Smooth muscle cell (in vitro differentiated cells): ENCODE results near the gene LRRFIP1. TPM values are rescaled to one million over a fixed set of nuclear protein-coding genes. Genes with fewer than 3 reads are reported as not detected.

Experiments used
- DNase-seq: peaks from one replicate; lab custom pipeline; 2025; ENCODE audit not compliant: unreplicated experiment; lab: John Stamatoyannopoulos, UW
- H2AFZ ChIP-seq: fragments of 200-600 bp; sonication (generic); 2 replicates; pipeline ENCODE4 v1.6.0; 2016; ENCODE audit warnings: antibody characterized with exemption, low read depth, mild to moderate bottlenecking
- H3F3A ChIP-seq: fragments of 200-600 bp; sonication (generic); 2 replicates; pipeline ENCODE4 v1.6.0; 2017; ENCODE audit warnings: antibody characterized with exemption, low read depth
- H3K27ac ChIP-seq: fragments of 200-600 bp; sonication (generic); 2 replicates; pipeline ENCODE4 v1.5.1; 2016; ENCODE audit warnings: low read depth, mild to moderate bottlenecking
- H3K27me3 ChIP-seq: fragments of 200-600 bp; sonication (generic); 2 replicates; pipeline ENCODE4 v1.6.1; 2016; ENCODE audit warnings: low read depth, mild to moderate bottlenecking
- H3K36me3 ChIP-seq: fragments of 200-600 bp; sonication (generic); 2 replicates; pipeline ENCODE4 v1.5.1; 2016; ENCODE audit warnings: low read depth
- H3K4me1 ChIP-seq: fragments of 200-600 bp; sonication (generic); 2 replicates; pipeline ENCODE4 v1.5.1; 2016; ENCODE audit warnings: low read depth
- H3K4me2 ChIP-seq: fragments of 200-600 bp; sonication (generic); 2 replicates; pipeline ENCODE4 v1.6.0; 2016; ENCODE audit warnings: mild to moderate bottlenecking
- H3K4me3 ChIP-seq: fragments of 200-600 bp; sonication (generic); 2 replicates; pipeline ENCODE4 v1.5.1; 2016; ENCODE audit warnings: mild to moderate bottlenecking
- H3K79me2 ChIP-seq: fragments of 200-600 bp; sonication (generic); 2 replicates; pipeline ENCODE4 v1.6.0; 2016; ENCODE audit warnings: low read depth, mild to moderate bottlenecking
- H3K9ac ChIP-seq: fragments of 200-600 bp; sonication (generic); 2 replicates; pipeline ENCODE4 v1.6.0; 2016; ENCODE audit warnings: low read depth
- H3K9me3 ChIP-seq: fragments of 200-600 bp; sonication (generic); replicated peaks from 2 replicates; pipeline ENCODE4 v1.5.1; 2016; ENCODE audit warnings: low read depth
- H4K20me1 ChIP-seq: fragments of 200-600 bp; sonication (generic); 2 replicates; pipeline ENCODE4 v1.6.0; 2016; ENCODE audit warnings: low read depth
- WGBS: methylation state at CpG from one replicate; pipeline ENCODE4 v1.1.7; 2016; ENCODE audit warnings: low lambda C conversion rate; 5-methylcytosine and 5-hydroxymethylcytosine counted together
- polyA plus RNA-seq: library from polyadenylated mRNA; unstranded; fragments of >200 nt; fragmentation: Nextera tagmentation; extraction: Ambion mirVana; gene quantifications from 2 replicates; pipeline ENCODE4 v1.2.1, GENCODE V29; 2016
- total RNA-seq: library from RNA; depleted of rRNA; stranded (reverse); fragments of >200 nt; gene quantifications from 2 replicates; pipeline ENCODE4 v1.2.3, GENCODE V29; 2014
- TF ChIP-seq, protein P1 (sequence below): fragments of 200-600 bp; sonication (generic); IDR thresholded peaks from 2 replicates; pipeline ENCODE4 v1.5.1; 2017; ENCODE audit warnings: borderline replicate concordance, mild to moderate bottlenecking, antibody characterized with exemption; ENCODE audit not compliant: insufficient read depth, poor library complexity, severe bottlenecking

Gene LRRFIP1
- total and polyA plus RNA-seq, 2 experiments from 2014 or later = 36.2 to 65.1 TPM

DNA sequence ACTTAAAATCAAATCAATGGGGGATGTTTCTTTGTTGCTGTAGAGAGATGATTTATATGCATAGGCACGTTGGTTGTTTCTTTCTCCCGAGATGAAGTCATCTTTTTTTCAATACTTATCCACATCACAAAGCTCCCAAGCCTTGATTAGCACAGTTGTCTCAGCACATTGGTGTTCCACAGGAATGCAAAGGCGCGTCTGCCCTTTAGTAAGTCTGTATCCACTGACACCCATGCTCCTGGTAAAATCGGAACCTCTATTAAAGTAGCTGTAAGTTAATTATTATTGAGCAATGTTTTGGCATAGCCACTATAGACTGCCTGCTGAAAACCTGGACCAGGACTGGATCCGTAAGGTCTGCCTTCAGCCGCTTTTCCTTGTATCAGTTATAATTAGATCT, 93.6 kb downstream of the LRRFIP1 start:
- DNase-seq = no peak
- peaks cover 42% of the 10 kb centered on the region for H4K20me1 ChIP-seq

DNA sequence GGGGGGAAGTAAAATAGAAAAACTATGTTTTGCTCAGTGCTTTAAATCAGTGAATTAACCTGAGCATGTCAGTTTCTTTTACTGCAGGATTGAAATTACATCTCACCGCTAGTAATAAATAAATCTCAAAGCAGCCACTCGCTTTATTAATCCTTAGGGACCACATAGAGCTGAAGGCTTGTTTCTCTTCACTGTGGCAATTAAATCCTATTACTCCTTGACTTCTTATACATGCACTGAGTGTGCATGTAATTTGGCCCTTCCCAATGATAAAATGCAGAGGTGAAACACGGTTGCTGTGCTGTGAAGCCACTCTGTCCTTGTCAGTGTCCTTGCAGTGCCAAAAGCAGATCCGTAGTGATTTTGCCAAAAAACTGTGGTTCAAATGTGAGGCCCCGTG, 94.1 kb downstream of the LRRFIP1 start:
- H3K36me3 ChIP-seq = no peaks in the 10 kb centered on the region
- H4K20me1 ChIP-seq = peaks cover 47% of the 10 kb centered on the region
- 92% methylated on average over 5 of the region's 5 CpGs for WGBS

More for the DNA sequence above, 93.6 kb downstream of the LRRFIP1 start:
- 58% methylated on average over 7 of the region's 7 CpGs for WGBS
- TF ChIP-seq, protein P1, sequence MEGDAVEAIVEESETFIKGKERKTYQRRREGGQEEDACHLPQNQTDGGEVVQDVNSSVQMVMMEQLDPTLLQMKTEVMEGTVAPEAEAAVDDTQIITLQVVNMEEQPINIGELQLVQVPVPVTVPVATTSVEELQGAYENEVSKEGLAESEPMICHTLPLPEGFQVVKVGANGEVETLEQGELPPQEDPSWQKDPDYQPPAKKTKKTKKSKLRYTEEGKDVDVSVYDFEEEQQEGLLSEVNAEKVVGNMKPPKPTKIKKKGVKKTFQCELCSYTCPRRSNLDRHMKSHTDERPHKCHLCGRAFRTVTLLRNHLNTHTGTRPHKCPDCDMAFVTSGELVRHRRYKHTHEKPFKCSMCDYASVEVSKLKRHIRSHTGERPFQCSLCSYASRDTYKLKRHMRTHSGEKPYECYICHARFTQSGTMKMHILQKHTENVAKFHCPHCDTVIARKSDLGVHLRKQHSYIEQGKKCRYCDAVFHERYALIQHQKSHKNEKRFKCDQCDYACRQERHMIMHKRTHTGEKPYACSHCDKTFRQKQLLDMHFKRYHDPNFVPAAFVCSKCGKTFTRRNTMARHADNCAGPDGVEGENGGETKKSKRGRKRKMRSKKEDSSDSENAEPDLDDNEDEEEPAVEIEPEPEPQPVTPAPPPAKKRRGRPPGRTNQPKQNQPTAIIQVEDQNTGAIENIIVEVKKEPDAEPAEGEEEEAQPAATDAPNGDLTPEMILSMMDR = no peak
- Histone ChIP-seq H3K79me2 (peaks cover 20% of the 10 kb centered on the region), H2AFZ (no peak overlapping the region), H3K9ac (no peak overlapping the region), H3K4me3 (no peak overlapping the region), H3K36me3 (no peaks in the 10 kb centered on the region), H3F3A (no peaks in the 10 kb centered on the region), H3K9me3 (no peaks in the 10 kb centered on the region), H3K4me1 (peaks cover 11% of the 10 kb centered on the region), H3K27me3 (no peaks in the 10 kb centered on the region), H3K4me2 (no peak overlapping the region), H3K27ac (peak overlapping the region; percentile 43)

DNA sequence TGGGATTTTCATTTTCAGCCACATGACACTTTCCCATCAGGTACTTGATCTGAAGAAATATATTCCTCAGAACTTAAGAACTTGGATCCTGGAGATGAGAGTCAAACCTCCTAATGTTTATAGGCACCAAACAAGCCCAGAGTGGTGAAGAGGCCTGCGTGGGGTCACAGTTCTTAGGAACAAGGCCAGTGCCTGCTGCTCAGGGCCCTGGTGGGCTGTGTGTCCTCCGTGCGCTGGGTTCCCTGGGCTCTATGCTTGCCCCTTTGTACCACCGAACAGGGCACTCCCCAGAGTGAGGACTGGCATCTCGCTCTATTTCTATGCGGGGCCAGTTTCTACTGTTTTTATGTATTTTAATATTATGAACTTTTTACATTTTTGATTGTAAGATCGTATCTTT, 95.2 kb downstream of the LRRFIP1 start:
- no peak overlapping the region for H2AFZ ChIP-seq
- TF ChIP-seq, protein P1 = no peak
- H3F3A ChIP-seq = no peaks in the 10 kb centered on the region
- H3K9ac ChIP-seq = no peak overlapping the region
- 98% methylated on average over 7 of the region's 7 CpGs for WGBS
- no peaks in the 10 kb centered on the region for H3K36me3 ChIP-seq
- H3K27me3 ChIP-seq = no peaks in the 10 kb centered on the region
- H3K9me3 ChIP-seq = no peaks in the 10 kb centered on the region
- peaks cover 11% of the 10 kb centered on the region for H3K4me1 ChIP-seq
- no peak overlapping the region for H3K4me3 ChIP-seq
- no peak overlapping the region for H3K4me2 ChIP-seq
- DNase-seq = no peak
- peaks cover 40% of the 10 kb centered on the region for H4K20me1 ChIP-seq
- H3K79me2 ChIP-seq = peaks cover 32% of the 10 kb centered on the region
- no peak overlapping the region for H3K27ac ChIP-seq

More for the DNA sequence above, 94.1 kb downstream of the LRRFIP1 start:
- Histone ChIP-seq H3K79me2 (peaks cover 23% of the 10 kb centered on the region), H3K4me3 (no peak overlapping the region), H3K9ac (no peak overlapping the region), H3K4me1 (peaks cover 11% of the 10 kb centered on the region), H2AFZ (no peak overlapping the region), H3F3A (no peaks in the 10 kb centered on the region), H3K27ac (peak overlapping the region; percentile 43), H3K9me3 (no peaks in the 10 kb centered on the region), H3K27me3 (no peaks in the 10 kb centered on the region), H3K4me2 (no peak overlapping the region)
- DNase-seq = no peak
- TF ChIP-seq, protein P1 = no peak

DNA sequence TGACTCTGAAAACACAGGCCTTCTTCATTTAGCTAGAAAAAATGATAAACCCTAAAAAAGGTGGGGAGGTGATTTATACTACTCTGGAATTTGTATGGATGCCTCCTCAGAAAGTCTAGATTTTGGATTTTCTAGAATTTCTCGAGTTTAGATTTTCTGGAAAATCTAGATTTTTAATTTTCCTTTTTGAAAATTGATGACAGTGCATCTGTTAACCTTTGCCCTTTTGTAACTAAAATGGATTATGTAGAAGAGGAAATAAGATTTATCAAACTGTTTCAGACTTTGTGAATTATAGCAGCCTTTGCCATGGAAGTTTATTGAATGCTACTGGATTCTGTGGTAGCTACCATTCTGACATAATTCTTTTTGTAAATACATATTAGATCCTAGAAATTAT, 95.6 kb downstream of the LRRFIP1 start:
- peaks cover 37% of the 10 kb centered on the region for H4K20me1 ChIP-seq
- no peaks in the 10 kb centered on the region for H3K9me3 ChIP-seq
- TF ChIP-seq, protein P1 = no peak
- H3K79me2 ChIP-seq = peaks cover 32% of the 10 kb centered on the region
- no peak overlapping the region for H2AFZ ChIP-seq
- H3K4me3 ChIP-seq = no peak overlapping the region
- peaks cover 11% of the 10 kb centered on the region for H3K4me1 ChIP-seq
- no peak overlapping the region for H3K27ac ChIP-seq
- WGBS = 98% methylated on average over 1 of the region's 1 CpG
- no peak overlapping the region for H3K9ac ChIP-seq
- H3K27me3 ChIP-seq = no peaks in the 10 kb centered on the region
- H3K4me2 ChIP-seq = no peak overlapping the region
- H3F3A ChIP-seq = no peaks in the 10 kb centered on the region
- no peak for DNase-seq
- no peaks in the 10 kb centered on the region for H3K36me3 ChIP-seq
